Thoracic aorta (tissue), 2 donors: Measurements from ENCODE around the gene CACNG6. TPM values are rescaled to one million over a fixed set of nuclear protein-coding genes. Genes with fewer than 3 reads are reported as not detected.
A peak's percentile ranks its signal among the peaks of the same experiment; 100 is the strongest.

Experiments
- ATAC-seq: fragments of 150-250 bp; one replicate; pipeline ENCODE4 v1.8.0; 2017; ENCODE audit warnings: low read depth; ENCODE audit not compliant: insufficient number of reproducible peaks, low FRiP score
- DNase-seq: peaks from one replicate; pipeline ENCODE4 v3.0.0-alpha.2; 2020; ENCODE audit warnings: low spot score
- H3K27ac ChIP-seq, 2 donors: fragments of 200-600 bp; sonication (generic); 1 replicate in 1 of 2; 2 replicates in 1 of 2; pipeline ENCODE4 v1.5.1; 2016; ENCODE audit warnings: mild to moderate bottlenecking in 2 of 2, moderate library complexity in 2 of 2
- H3K27me3 ChIP-seq: fragments of 200-600 bp; sonication (generic); replicated peaks from 2 replicates; pipeline ENCODE4 v1.6.0; 2016; ENCODE audit warnings: mild to moderate bottlenecking; ENCODE audit not compliant: insufficient read depth
- H3K36me3 ChIP-seq: fragments of 200-600 bp; sonication (generic); one replicate; pipeline ENCODE4 v1.5.1; 2016
- H3K4me1 ChIP-seq, 2 donors: fragments of 200-600 bp; sonication (generic); 1 replicate in 1 of 2; 2 replicates in 1 of 2; pipeline versions ENCODE4 v1.5.1 to v1.6.0; 2016; ENCODE audit warnings: low read depth in 2 of 2, mild to moderate bottlenecking in 1 of 2; ENCODE audit not compliant: control insufficient read depth in 1 of 2
- H3K4me3 ChIP-seq: fragments of 200-600 bp; sonication (generic); 2 replicates; pipeline ENCODE4 v1.5.1; 2016; ENCODE audit warnings: mild to moderate bottlenecking
- H3K9me3 ChIP-seq: fragments of 200-600 bp; sonication (generic); 2 replicates; pipeline ENCODE4 v1.5.1; 2016
- total RNA-seq, 2 donors: library from RNA; depleted of rRNA; stranded (reverse); fragments of >200 nt; gene quantifications; one replicate each; pipeline versions ENCODE4 v1.1.0 to v1.2.3, GENCODE V29; 2016
- TF ChIP-seq, protein P1 (sequence below): fragments of 200-600 bp; sonication (generic); IDR thresholded peaks from one replicate; pipeline ENCODE4 v1.5.1; 2019; ENCODE audit warnings: antibody characterized with exemption

Gene CACNG6
- total RNA-seq, 2 donors from 2014 or later = not detected

DNA sequence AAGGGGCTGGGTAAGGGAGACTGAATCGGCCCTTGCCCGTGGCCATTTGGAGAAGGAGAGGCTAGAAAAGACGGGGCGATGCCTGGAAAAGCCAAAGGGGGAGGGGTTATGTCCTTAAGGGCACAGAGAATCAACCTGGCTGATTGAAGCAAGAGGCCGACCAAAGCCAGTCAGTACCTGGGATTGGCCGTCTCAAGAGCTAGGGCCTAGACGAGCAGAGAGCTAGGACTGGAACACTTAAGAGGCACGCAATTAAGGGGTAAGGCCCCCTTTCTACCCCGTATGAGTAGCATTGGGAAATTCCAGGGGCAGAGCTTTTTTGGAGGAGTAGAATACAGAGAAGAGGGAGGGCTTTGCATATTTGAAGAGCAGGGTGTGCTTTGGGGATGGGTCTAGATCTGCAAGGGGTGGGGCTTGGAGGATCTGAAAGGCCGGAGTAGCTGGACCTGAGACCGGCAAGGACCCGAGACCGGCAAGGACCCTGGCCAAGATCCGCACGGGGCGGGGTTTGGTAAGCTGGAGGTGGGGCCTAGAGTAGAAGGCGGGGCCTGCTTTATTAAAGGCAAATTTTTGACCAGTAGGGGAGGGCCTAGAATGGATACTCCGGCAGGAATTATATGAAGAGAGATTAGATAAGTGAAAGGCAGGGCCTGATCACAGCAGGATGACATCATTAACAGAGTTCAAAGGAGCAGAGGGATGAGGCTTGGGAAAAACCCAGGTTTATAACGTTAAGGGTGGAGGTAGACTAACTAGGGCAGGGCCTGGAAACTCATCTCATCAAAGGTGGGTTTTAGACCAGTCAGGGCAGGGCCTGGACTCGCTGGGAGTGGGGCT, 10.7 kb upstream of the CACNG6 start:
- no peaks in the 10 kb centered on the region for H3K9me3 ChIP-seq
- H3K27ac ChIP-seq = no peak overlapping the region
- no peaks in the 10 kb centered on the region for H3K36me3 ChIP-seq
- H3K4me1 ChIP-seq = peaks cover 0 to 18% of the 10 kb centered on the region in 2 donors
- no peak for DNase-seq
- peak overlapping the region; percentile 47 for H3K4me3 ChIP-seq
- ATAC-seq = no peak
- TF ChIP-seq, protein P1, sequence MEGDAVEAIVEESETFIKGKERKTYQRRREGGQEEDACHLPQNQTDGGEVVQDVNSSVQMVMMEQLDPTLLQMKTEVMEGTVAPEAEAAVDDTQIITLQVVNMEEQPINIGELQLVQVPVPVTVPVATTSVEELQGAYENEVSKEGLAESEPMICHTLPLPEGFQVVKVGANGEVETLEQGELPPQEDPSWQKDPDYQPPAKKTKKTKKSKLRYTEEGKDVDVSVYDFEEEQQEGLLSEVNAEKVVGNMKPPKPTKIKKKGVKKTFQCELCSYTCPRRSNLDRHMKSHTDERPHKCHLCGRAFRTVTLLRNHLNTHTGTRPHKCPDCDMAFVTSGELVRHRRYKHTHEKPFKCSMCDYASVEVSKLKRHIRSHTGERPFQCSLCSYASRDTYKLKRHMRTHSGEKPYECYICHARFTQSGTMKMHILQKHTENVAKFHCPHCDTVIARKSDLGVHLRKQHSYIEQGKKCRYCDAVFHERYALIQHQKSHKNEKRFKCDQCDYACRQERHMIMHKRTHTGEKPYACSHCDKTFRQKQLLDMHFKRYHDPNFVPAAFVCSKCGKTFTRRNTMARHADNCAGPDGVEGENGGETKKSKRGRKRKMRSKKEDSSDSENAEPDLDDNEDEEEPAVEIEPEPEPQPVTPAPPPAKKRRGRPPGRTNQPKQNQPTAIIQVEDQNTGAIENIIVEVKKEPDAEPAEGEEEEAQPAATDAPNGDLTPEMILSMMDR = no peak
- peaks cover 16% of the 10 kb centered on the region for H3K27me3 ChIP-seq

DNA sequence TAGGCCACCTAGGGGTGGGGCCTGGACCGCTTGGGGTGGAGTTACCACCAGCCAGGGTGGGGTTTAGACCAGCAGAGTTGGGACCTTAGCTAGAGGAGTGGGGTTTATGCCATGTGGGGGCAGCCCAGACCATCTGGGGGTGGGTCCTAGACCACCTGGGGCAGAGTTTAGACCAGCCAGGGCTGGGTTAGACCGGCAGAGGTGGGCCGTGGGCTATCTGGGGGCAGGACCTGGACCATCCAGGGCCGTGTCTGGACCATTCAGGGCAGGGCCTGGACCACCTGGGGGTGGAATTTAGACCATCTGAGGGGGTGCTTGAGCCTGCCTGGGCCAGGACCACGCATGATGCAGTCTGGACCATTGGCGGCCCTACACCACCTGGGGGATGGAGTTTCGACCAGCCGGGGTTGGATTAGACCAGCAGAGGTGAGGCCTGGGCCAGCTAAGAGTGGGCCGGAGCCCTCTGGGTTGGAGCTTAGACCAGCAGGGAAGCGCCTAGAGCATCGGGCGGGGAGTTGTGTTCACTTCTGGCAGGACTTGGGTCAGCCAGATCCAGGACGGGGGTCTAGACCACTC, 10.0 kb upstream of the CACNG6 start:
- TF ChIP-seq, protein P1 = no peak
- no peak for ATAC-seq
- H3K4me3 ChIP-seq = no peak overlapping the region

DNA sequence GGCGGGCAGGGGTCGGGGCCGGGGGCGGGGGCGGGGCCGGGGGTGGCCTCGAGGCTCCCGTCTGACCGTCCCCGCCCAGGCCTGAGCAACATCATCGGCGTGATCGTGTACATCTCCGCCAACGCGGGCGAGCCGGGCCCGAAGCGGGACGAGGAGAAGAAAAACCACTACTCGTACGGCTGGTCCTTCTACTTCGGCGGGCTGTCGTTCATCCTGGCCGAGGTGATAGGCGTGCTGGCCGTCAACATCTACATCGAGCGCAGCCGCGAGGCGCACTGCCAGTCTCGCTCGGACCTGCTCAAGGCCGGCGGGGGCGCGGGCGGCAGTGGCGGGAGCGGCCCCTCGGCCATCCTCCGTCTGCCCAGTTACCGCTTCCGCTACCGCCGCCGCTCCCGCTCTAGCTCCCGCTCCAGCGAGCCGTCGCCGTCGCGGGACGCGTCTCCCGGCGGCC, 9.4 kb upstream of the CACNG6 start:
- Histone ChIP-seq H3K4me3 (peak overlapping the region; percentile 38), H3K4me1 (peaks cover 0 to 18% of the 10 kb centered on the region in 2 donors), H3K36me3 (no peaks in the 10 kb centered on the region), H3K27me3 (peaks cover 16% of the 10 kb centered on the region), H3K27ac (no peak overlapping the region), H3K9me3 (no peaks in the 10 kb centered on the region)
- DNase-seq = no peak
- ATAC-seq = no peak
- TF ChIP-seq, protein P1 = no peak

More for the DNA sequence above, 10.0 kb upstream of the CACNG6 start:
- Histone ChIP-seq H3K27ac (no peak overlapping the region), H3K4me1 (peaks cover 0 to 18% of the 10 kb centered on the region in 2 donors), H3K9me3 (no peaks in the 10 kb centered on the region), H3K27me3 (peaks cover 16% of the 10 kb centered on the region), H3K36me3 (no peaks in the 10 kb centered on the region)
- DNase-seq = no peak

DNA sequence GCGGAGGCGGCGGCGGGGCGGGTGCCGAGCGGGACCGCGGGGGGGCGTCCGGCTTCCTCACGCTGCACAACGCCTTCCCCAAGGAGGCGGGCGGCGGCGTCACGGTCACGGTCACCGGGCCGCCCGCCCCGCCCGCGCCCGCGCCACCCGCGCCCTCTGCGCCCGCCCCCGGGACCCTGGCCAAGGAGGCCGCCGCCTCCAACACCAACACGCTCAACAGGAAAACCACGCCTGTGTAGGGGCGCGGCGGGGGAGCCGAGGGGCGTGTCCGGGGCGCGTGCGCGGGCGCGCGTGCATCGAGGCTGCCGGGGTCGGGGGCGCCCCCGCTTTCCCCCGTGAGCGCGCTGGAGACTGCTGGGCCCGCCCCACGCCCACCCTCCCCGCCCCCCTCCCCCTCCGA, 8.8 kb upstream of the CACNG6 start:
- Histone ChIP-seq H3K27me3 (peaks cover 14% of the 10 kb centered on the region), H3K4me3 (no peak overlapping the region), H3K9me3 (no peaks in the 10 kb centered on the region), H3K4me1 (peaks cover 0 to 15% of the 10 kb centered on the region in 2 donors), H3K27ac (no peak overlapping the region), H3K36me3 (no peaks in the 10 kb centered on the region)
- DNase-seq (no peak), ATAC-seq (no peak)
- TF ChIP-seq, protein P1 = no peak

DNA sequence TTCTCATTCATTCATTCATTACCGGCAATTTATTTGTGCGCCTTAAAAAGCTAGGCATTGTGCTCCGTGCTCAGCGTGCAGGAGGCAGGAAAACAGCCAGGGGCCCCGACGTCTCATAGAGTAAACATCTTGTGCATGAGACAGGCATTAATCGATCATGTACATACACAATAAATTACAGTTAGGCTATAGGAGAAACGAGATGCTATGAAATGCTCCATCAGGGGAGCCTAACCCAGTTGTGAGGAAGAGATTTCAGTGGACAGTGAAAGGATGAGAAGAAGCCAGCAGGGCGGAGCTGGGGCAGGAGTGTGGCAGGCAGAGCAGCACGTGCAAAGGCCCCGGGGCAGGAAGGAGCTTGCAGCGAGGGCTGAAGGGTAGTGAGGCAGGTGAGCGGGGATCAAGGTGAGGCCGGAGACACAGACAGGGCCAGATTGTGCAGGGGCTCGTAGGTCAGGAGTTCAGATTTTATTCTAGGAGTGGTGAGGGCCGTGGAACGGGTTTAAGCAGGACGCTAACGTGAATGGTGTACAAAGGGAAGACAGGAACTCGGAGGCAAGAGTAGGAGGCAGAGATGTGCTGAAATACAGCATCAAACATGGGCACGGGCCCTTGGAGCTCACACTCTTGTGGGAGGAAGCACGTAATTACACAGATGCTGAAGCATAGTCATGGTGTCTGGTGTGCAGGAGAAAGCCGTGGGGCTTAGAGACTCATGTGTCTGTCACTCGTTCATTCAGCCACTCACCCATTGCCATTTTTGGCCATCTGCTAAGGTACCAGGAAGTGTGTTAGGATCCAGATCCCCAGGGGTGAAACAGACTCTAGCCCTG, 7.8 kb upstream of the CACNG6 start:
- DNase-seq (no peak), ATAC-seq (no peak)
- Histone ChIP-seq H3K27me3 (peaks cover 5% of the 10 kb centered on the region), H3K27ac (no peak overlapping the region), H3K4me3 (no peak overlapping the region), H3K9me3 (no peaks in the 10 kb centered on the region), H3K4me1 (peaks cover 0 to 6% of the 10 kb centered on the region in 2 donors), H3K36me3 (no peaks in the 10 kb centered on the region)
- TF ChIP-seq, protein P1 = no peak
